SIG-M5 treated with dmso at 0.1 percent for 504 hours (cell line): ENCODE data around the gene NOC2L.

ENCODE experiments used
- DNase-seq: peaks from one replicate; lab custom pipeline; 2025; ENCODE audit not compliant: unreplicated experiment; lab: John Stamatoyannopoulos, UW

The NOC2L gene

GRCh38 chr1:916173-917075 lies 42.6 kb downstream of the NOC2L start:
- DNase-seq: no peak

GRCh38 chr1:915295-916172 lies 43.5 kb downstream of the NOC2L start:
- DNase-seq: no peak

GRCh38 chr1:914891-915280 lies 44.2 kb downstream of the NOC2L start:
- no peak for DNase-seq

- no peak for DNase-seq
Measured at GRCh38 chr1:914131-914890, 44.7 kb downstream of the NOC2L start.

GRCh38 chr1:913491-914130 lies 45.4 kb downstream of the NOC2L start:
- no peak for DNase-seq

- no peak for DNase-seq
Measured at GRCh38 chr1:912740-913301, 46.2 kb downstream of the NOC2L start.

- DNase-seq: no peak
Measured at GRCh38 chr1:911875-912739, 46.9 kb downstream of the NOC2L start.

GRCh38 chr1:910881-911721 lies 48.0 kb downstream of the NOC2L start:
- DNase-seq: no peak

GRCh38 chr1:910311-910880 lies 48.7 kb downstream of the NOC2L start:
- no peak for DNase-seq

GRCh38 chr1:909861-910310 lies 49.2 kb downstream of the NOC2L start:
- no peak for DNase-seq

GRCh38 chr1:908661-909060 lies 50.4 kb downstream of the NOC2L start:
- DNase-seq: no peak

GRCh38 chr1:907611-908451 lies 51.2 kb downstream of the NOC2L start:
- no peak for DNase-seq

- peak; percentile 80 for DNase-seq
Measured at GRCh38 chr1:906600-907420, 52.2 kb downstream of the NOC2L start.

- DNase-seq: no peak
Measured at GRCh38 chr1:905811-906599, 53.1 kb downstream of the NOC2L start.

- DNase-seq: no peak
Measured at GRCh38 chr1:905071-905749, 53.8 kb downstream of the NOC2L start.
